Spleen (tissue), 11 donors: ENCODE data around the gene SLC1A3. TPM values are rescaled to one million over a fixed set of nuclear protein-coding genes. Genes with fewer than 3 reads are reported as not detected.

Experiments used
- DNase-seq: peaks from one replicate; pipeline ENCODE4 v3.0.0-alpha.2; 2020
- H3K27ac ChIP-seq, 8 donors: fragments of 200-600 bp; sonication (generic) in 7 of 8; 1 replicate in 4 of 8; 2 replicates in 4 of 8; pipeline versions ENCODE4 v1.5.0 to v1.8.0; 2016 to 2021; ENCODE audit warnings: inconsistent platforms in 4 of 8, mild to moderate bottlenecking in 4 of 8, moderate library complexity in 1 of 8
- H3K27me3 ChIP-seq, 7 donors: fragments of 200-600 bp; sonication (generic) in 6 of 7; replicated peaks in 1 of 7; 1 replicate in 4 of 7; 2 replicates in 3 of 7; pipeline versions ENCODE4 v1.5.0 to v1.8.0; 2016 to 2021; ENCODE audit warnings: inconsistent platforms in 3 of 7, mild to moderate bottlenecking in 1 of 7
- H3K36me3 ChIP-seq, 6 donors: fragments of 200-600 bp; sonication (generic) in 5 of 6; 1 replicate in 4 of 6; 2 replicates in 2 of 6; pipeline versions ENCODE4 v1.5.0 to v1.8.0; 2016 to 2021; ENCODE audit warnings: inconsistent platforms in 2 of 6
- H3K4me1 ChIP-seq, 6 donors: fragments of 200-600 bp; sonication (generic) in 5 of 6; 1 replicate in 3 of 6; 2 replicates in 3 of 6; pipeline versions ENCODE4 v1.5.0 to v1.8.0; 2016 to 2021; ENCODE audit warnings: inconsistent platforms in 3 of 6
- H3K4me3 ChIP-seq, 8 donors: fragments of 200-600 bp; sonication (generic) in 7 of 8; 1 replicate in 4 of 8; 2 replicates in 4 of 8; pipeline versions ENCODE4 v1.5.0 to v1.8.0; 2016 to 2021; ENCODE audit warnings: inconsistent platforms in 4 of 8, mild to moderate bottlenecking in 4 of 8, moderate library complexity in 2 of 8
- H3K9me3 ChIP-seq, 8 donors: fragments of 200-600 bp; sonication (generic) in 7 of 8; 1 replicate in 4 of 8; 2 replicates in 4 of 8; pipeline versions ENCODE4 v1.5.0 to v1.8.0; 2016 to 2021; ENCODE audit warnings: inconsistent platforms in 4 of 8
- POLR2A ChIP-seq, 3 donors: fragments of 450-650 bp; IDR thresholded peaks; one replicate each; pipeline ENCODE4 v1.5.1; 2017; ENCODE audit warnings: antibody characterized with exemption in 3 of 3, mild to moderate bottlenecking in 1 of 3
- POLR2AphosphoS5 ChIP-seq, 3 donors: sonication (generic); formaldehyde crosslinking; IDR thresholded peaks; one replicate each; pipeline ENCODE4 v1.5.1; 2017; ENCODE audit warnings: antibody characterized with exemption in 3 of 3
- WGBS, 5 donors: extraction: QIAGEN DNeasy Blood & Tissue Kit in 3 of 5; methylation state at CpG; one replicate each; pipeline versions ENCODE4 v1.1.5 to v1.1.7; 2013 to 2018; 5-methylcytosine and 5-hydroxymethylcytosine counted together
- intact Hi-C: fragments of 100-400 bp; cut with DNase I; formaldehyde crosslinking; loops from one replicate; pipeline ENCODE4 v1.15.0; 2023; ENCODE audit warnings: low total_unique reads
- polyA plus RNA-seq, 3 donors: library from polyadenylated mRNA; stranded (reverse); fragments of 200-250 nt; gene quantifications; one replicate each; pipeline ENCODE4 v1.2.1, GENCODE V29; 2013
- total RNA-seq, 7 donors: library from RNA; depleted of rRNA in 3 of 7; stranded (reverse); fragments of >200 nt in 3 of 7; fragmentation: NEBNext Ultra II Directional in 4 of 7; extraction: Animal tissue kit (Norgen Biotek cat#: 25700) in 4 of 7; gene quantifications; one replicate each; pipeline versions ENCODE4 v1.1.0 to v1.2.1, GENCODE V29; 2016 to 2021
- TF ChIP-seq, protein P1 (sequence below), 11 experiments: fragments of 200-600 bp in 7 of 11; fragments of 450-650 bp in 4 of 11; sonication (generic) in 4 of 11; IDR thresholded peaks in 8 of 11; conservative IDR thresholded peaks in 3 of 11; 1 replicate in 7 of 11; 2 replicates in 4 of 11; pipeline versions ENCODE4 v1.4.0 to v1.8.0; 2016 to 2021; ENCODE audit warnings: antibody characterized with exemption in 11 of 11, inconsistent platforms in 4 of 11, mild to moderate bottlenecking in 1 of 11
- donor health status: healthy with polysubstance abuse.
- donor health status: DM: no; HTN: no; CAD: no; lungs with moderate emphysema.
- donor health status: DM: no; HTN: no; CAD: no.
- donor health status: Bipolar disorder and iron deficiency.
- donor health status: healthy.
- donor health status: DM: no; HTN: no; CAD: no.
- donor health status: DM: yes; HTN: yes; CAD: no.

Gene SLC1A3
- total and polyA plus RNA-seq, 10 donors: 1.5 to 54.7 (median 25.2) TPM

DNA sequence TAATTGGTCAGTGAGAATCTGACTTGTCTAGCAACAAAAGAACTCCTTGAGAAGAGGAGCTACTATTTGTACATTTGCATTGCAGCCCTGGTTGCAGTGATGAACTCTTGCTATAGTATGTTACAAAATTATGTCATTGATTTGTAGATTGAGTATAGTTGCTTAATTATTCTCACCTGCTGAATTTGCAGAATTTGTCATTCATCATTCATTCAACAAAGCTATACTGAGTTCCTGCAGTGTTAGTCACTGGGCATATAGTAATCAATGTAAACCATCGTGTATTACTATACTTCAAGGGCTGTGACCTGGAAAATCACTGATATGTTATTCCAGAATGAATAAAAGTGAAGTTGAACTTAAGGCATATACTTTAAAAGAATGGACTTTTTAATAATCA is 50.1 kb downstream of the SLC1A3 start:
- H3K4me1 ChIP-seq: peaks cover 0 to 29% (median 2%) of the 10 kb centered on the region in 6 donors
- TF ChIP-seq POLR2AphosphoS5 (IDR thresholded peaks at IDR 0.05) (no peak), POLR2A (IDR thresholded peaks at IDR 0.05) (no peak)
- TF ChIP-seq, protein P1, sequence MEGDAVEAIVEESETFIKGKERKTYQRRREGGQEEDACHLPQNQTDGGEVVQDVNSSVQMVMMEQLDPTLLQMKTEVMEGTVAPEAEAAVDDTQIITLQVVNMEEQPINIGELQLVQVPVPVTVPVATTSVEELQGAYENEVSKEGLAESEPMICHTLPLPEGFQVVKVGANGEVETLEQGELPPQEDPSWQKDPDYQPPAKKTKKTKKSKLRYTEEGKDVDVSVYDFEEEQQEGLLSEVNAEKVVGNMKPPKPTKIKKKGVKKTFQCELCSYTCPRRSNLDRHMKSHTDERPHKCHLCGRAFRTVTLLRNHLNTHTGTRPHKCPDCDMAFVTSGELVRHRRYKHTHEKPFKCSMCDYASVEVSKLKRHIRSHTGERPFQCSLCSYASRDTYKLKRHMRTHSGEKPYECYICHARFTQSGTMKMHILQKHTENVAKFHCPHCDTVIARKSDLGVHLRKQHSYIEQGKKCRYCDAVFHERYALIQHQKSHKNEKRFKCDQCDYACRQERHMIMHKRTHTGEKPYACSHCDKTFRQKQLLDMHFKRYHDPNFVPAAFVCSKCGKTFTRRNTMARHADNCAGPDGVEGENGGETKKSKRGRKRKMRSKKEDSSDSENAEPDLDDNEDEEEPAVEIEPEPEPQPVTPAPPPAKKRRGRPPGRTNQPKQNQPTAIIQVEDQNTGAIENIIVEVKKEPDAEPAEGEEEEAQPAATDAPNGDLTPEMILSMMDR (IDR thresholded peaks at IDR 0.05 in 8 of 11, conservative IDR thresholded peaks at IDR 0.05 in 3 of 11): no peak
- intact Hi-C loops: no loop called here
- peaks cover 0 to 15% (median 0%) of the 10 kb centered on the region in 7 donors for H3K27me3 ChIP-seq
- 67 to 90% (median 86%) methylated on average over 1 of the region's 1 CpG for whole genome bisulfite sequencing, 5 donors
- H3K36me3 ChIP-seq: no peaks in the 10 kb centered on the region
- no peak for DNase-seq
- H3K9me3 ChIP-seq: no peaks in the 10 kb centered on the region
- H3K27ac ChIP-seq: peak overlapping the region in 3 of 8 donors; percentile 76 to 83 (median 76)
- H3K4me3 ChIP-seq: no peak overlapping the region

DNA sequence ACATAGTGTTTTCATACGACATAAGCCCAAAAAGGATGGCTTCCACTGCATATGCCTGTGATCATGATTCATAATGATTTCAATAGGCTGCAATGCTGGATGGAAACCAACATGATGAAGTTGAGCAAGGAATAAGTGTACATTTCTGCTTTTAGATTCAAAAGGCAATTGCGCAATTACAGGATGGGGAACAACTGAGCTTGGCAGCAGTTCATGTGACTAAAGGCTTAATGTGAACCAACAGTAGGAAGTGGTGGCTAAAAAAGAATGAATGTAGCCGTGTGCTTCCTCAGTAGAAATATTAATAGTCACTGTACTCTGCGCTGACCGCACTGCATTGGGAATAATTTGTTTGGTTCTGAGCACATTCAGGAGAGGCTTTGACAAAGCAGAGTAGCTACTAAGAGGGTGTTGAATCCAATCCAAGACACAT is 51.2 kb downstream of the SLC1A3 start:
- H3K27me3 ChIP-seq: peaks cover 0 to 15% (median 0%) of the 10 kb centered on the region in 7 donors
- no peaks in the 10 kb centered on the region for H3K36me3 ChIP-seq
- peaks cover 0 to 29% (median 2%) of the 10 kb centered on the region in 6 donors for H3K4me1 ChIP-seq
- peak in 1 of 3 donors; percentile 78 for TF ChIP-seq POLR2AphosphoS5 (IDR thresholded peaks at IDR 0.05)
- TF ChIP-seq, protein P1 (IDR thresholded peaks at IDR 0.05 in 8 of 11, conservative IDR thresholded peaks at IDR 0.05 in 3 of 11): no peak
- intact Hi-C loops: no loop called here
- no peak overlapping the region for H3K4me3 ChIP-seq
- WGBS, 5 donors: 10 to 17% (median 11%) methylated on average over 5 of the region's 5 CpGs
- no peak for DNase-seq
- H3K27ac ChIP-seq: peak overlapping the region in 7 of 8 donors; percentile 37 to 83 (median 73)
- no peaks in the 10 kb centered on the region for H3K9me3 ChIP-seq

DNA sequence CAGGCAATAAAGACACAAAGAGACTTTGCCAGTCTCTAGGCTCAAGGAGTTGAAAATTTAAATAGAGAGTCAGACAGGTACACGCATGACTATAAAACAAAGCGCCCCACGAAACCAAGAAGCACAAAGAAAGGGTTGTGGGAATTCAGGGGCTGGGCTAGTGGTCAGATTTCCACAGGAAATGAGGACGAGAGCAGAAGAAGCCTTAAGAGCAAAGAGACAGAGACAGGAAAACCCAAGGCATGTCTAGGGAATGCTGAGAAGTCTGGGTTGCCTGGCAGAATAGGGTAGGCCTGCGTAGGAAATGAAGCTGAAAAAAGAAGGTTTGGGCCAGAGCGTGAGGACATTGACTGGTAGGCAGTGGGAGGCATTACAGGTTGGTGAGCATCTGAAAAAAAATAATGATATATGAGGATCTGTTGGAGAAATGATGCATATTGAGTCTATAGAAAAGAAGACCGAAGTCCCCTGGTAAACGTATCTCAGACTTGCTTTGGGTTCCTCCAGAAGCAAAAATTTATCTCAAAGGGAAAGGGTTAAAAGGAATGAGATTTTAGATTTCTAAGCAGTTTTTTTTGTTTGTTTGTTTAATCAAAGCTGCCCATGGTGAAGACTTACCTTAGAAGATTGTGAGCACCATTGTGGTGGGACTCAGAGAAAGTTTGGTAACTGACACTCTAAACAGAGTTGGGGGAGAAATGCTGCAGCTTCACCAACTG is 51.8 kb downstream of the SLC1A3 start:
- Histone ChIP-seq H3K27me3 (peaks cover 0 to 15% (median 0%) of the 10 kb centered on the region in 7 donors), H3K36me3 (no peaks in the 10 kb centered on the region), H3K4me3 (no peak overlapping the region), H3K9me3 (no peaks in the 10 kb centered on the region), H3K27ac (peak overlapping the region in 7 of 8 donors; percentile 37 to 83 (median 73)), H3K4me1 (peaks cover 0 to 29% (median 2%) of the 10 kb centered on the region in 6 donors)
- WGBS, 5 donors: 61 to 76% (median 68%) methylated on average over 8 of the region's 8 CpGs
- intact Hi-C loops: no loop called here
- no peak for TF ChIP-seq POLR2A (IDR thresholded peaks at IDR 0.05)
- no peak for TF ChIP-seq POLR2AphosphoS5 (IDR thresholded peaks at IDR 0.05)
- TF ChIP-seq, protein P1 (IDR thresholded peaks at IDR 0.05 in 8 of 11, conservative IDR thresholded peaks at IDR 0.05 in 3 of 11): no peak
- no peak for DNase-seq

DNA sequence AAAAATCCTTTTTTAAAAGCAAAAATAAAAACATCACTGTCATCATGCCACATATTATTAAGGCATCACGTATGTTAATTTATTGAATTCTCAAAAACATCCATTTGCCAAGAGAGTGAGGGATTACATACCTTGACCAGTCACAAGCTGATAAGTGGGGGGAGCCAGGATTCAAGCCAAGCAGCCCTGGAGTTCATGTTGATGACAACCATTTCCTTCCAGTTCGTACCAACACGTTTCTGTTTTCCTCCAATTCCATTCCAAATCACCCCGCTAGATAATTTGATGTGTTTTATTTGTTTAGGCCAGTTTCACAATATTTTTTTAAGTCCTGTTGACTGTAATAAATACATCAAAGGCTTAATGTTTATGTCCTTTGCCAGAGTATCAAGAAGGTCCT is 53.0 kb downstream of the SLC1A3 start:
- no peak for DNase-seq
- peaks cover 0 to 9% (median 0%) of the 10 kb centered on the region in 7 donors for H3K27me3 ChIP-seq
- H3K36me3 ChIP-seq: no peaks in the 10 kb centered on the region
- no peak overlapping the region for H3K27ac ChIP-seq
- intact Hi-C loops: no loop called here
- 57 to 74% (median 65%) methylated on average over 4 of the region's 4 CpGs for WGBS, 5 donors
- H3K4me1 ChIP-seq: peaks cover 0 to 29% (median 2%) of the 10 kb centered on the region in 6 donors
- no peaks in the 10 kb centered on the region for H3K9me3 ChIP-seq
- TF ChIP-seq, protein P1 (IDR thresholded peaks at IDR 0.05 in 8 of 11, conservative IDR thresholded peaks at IDR 0.05 in 3 of 11): no peak
- TF ChIP-seq POLR2A (IDR thresholded peaks at IDR 0.05) (no peak), POLR2AphosphoS5 (IDR thresholded peaks at IDR 0.05) (no peak)
- no peak overlapping the region for H3K4me3 ChIP-seq
